Measurements from ENCODE around the gene COL19A1. TPM values are rescaled to one million over a fixed set of nuclear protein-coding genes. Genes with fewer than 3 reads are reported as not detected.

Gene COL19A1
- total and polyA plus RNA-seq, 9 of the 15 experiments (the other 6 are each of a cell fraction or from before 2014, with no cell fraction given): not detected

- no peaks in the 10 kb centered on the region for H3K4me1 ChIP-seq (replicated peaks in 1 of 2; ENCODE audit: control insufficient read depth in 2 of 2, insufficient read depth in 2 of 2, low read length in 2 of 2)
- no peak overlapping the region for H2AFZ ChIP-seq (ENCODE audit: low read depth, low read length)
- no peaks in the 10 kb centered on the region for H3K27me3 ChIP-seq (ENCODE audit: control insufficient read depth in 2 of 2, insufficient read depth in 2 of 2, low read length in 2 of 2)
- ChIA-PET POLR2A (no interaction called here), CTCF (ENCODE audit: low intra/inter-chr PET ratio) (no interaction called here)
- 0% methylated on average over 2 of the region's 2 CpGs for WGBS (ENCODE audit: insufficient coverage, low coverage, missing lambda C conversion rate)
- no peak overlapping the region for H3K4me2 ChIP-seq (ENCODE audit: insufficient read depth, low read length)
- no peak for DNase-seq (ENCODE audit: extremely low read depth in 1 of 4, low spot score in 3 of 4)
- H3K36me3 ChIP-seq (ENCODE audit: control insufficient read depth, insufficient read depth, low read length): no peaks in the 10 kb centered on the region
- ATAC-seq: no peak
- no peak for FAIRE-seq
- no peaks in the 10 kb centered on the region for H3K79me2 ChIP-seq (ENCODE audit: control insufficient read depth, insufficient read depth, low read length)
- no peak overlapping the region for H3K4me3 ChIP-seq
- no peak overlapping the region for H3K27ac ChIP-seq (ENCODE audit: extremely low read depth, low read depth, low read length)
- H3K9me1 ChIP-seq (ENCODE audit: control insufficient read depth, insufficient read depth, low read length): no peaks in the 10 kb centered on the region
- TF ChIP-seq U2AF2 (optimal IDR thresholded peaks at IDR 0.05; ENCODE audit: low read depth, low read length) (no peak), NFE2L1 (tag; IDR thresholded peaks at IDR 0.05; ENCODE audit: borderline replicate concordance, low read depth) (no peak), ZNF282 (CRISPR knock-in tag; IDR thresholded peaks at IDR 0.05) (no peak)
- no peaks in the 10 kb centered on the region for H4K20me1 ChIP-seq (replicated peaks; ENCODE audit: control insufficient read depth, insufficient read depth, low read length)
- no TSS peak for BruUV-seq (replicated peaks)
- intact Hi-C loops (cut with micrococcal nuclease): no loop called here
- in situ Hi-C loops (cut with MboI): no loop called here
- H3K9ac ChIP-seq (ENCODE audit: insufficient read depth in 1 of 2, low read depth in 2 of 2, low read length in 2 of 2): no peak overlapping the region
- H3K9me3 ChIP-seq (replicated peaks; ENCODE audit: control insufficient read depth, insufficient read depth, low read depth, low read length): no peaks in the 10 kb centered on the region
Observed at GRCh38 chr6:69980624-69981023, 114.3 kb downstream of the COL19A1 start.

GRCh38 chr6:69984506-69984905 lies 118.2 kb downstream of the COL19A1 start:
- Histone ChIP-seq H2AFZ (ENCODE audit: low read depth, low read length) (no peak overlapping the region), H3K9me3 (replicated peaks; ENCODE audit: control insufficient read depth, insufficient read depth, low read depth, low read length) (no peaks in the 10 kb centered on the region), H3K4me1 (replicated peaks in 1 of 2; ENCODE audit: control insufficient read depth in 2 of 2, insufficient read depth in 2 of 2, low read length in 2 of 2) (no peaks in the 10 kb centered on the region), H4K20me1 (replicated peaks; ENCODE audit: control insufficient read depth, insufficient read depth, low read length) (no peaks in the 10 kb centered on the region), H3K36me3 (ENCODE audit: control insufficient read depth, insufficient read depth, low read length) (no peaks in the 10 kb centered on the region), H3K79me2 (ENCODE audit: control insufficient read depth, insufficient read depth, low read length) (no peaks in the 10 kb centered on the region), H3K9me1 (ENCODE audit: control insufficient read depth, insufficient read depth, low read length) (no peaks in the 10 kb centered on the region), H3K27ac (ENCODE audit: extremely low read depth, low read depth, low read length) (no peak overlapping the region), H3K4me3 (no peak overlapping the region), H3K4me2 (ENCODE audit: insufficient read depth, low read length) (no peak overlapping the region), H3K27me3 (ENCODE audit: control insufficient read depth in 2 of 2, insufficient read depth in 2 of 2, low read length in 2 of 2) (no peaks in the 10 kb centered on the region), H3K9ac (ENCODE audit: insufficient read depth in 1 of 2, low read depth in 2 of 2, low read length in 2 of 2) (no peak overlapping the region)
- CTCF ChIA-PET (ENCODE audit: low intra/inter-chr PET ratio): interaction anchor here (0.6 kb wide), 1 partner anchor 417 kb away, joined by 5 read pairs; no protein-coding TSS in a partner anchor
- in situ Hi-C loops (cut with MboI): no loop called here
- TF ChIP-seq XRCC4 (IDR thresholded peaks at IDR 0.05; ENCODE audit: extremely low read depth, insufficient read depth, insufficient read length) (no peak), CREB5 (CRISPR knock-in tag; IDR thresholded peaks at IDR 0.05) (no peak), HNRNPUL1 (IDR thresholded peaks at IDR 0.05; ENCODE audit: low read length) (no peak), FOSL1 (tag; conservative IDR thresholded peaks at IDR 0.05) (no peak), EP400 (IDR thresholded peaks at IDR 0.05) (no peak), MEF2A (IDR thresholded peaks at IDR 0.05; ENCODE audit: control insufficient read depth, low read depth, low read length) (no peak)
- intact Hi-C loops (cut with micrococcal nuclease): no loop called here
- POLR2A ChIA-PET: no interaction called here
- no TSS peak for BruUV-seq (replicated peaks)
- 0% methylated on average over 3 of the region's 3 CpGs for WGBS (ENCODE audit: insufficient coverage, low coverage, missing lambda C conversion rate)
- ATAC-seq: no peak
- FAIRE-seq: no peak
- DNase-seq (ENCODE audit: extremely low read depth in 1 of 4, low spot score in 3 of 4): no peak
